Activated CD4-positive, alpha-beta T cell treated with anti-CD3 and anti-CD28 coated beads for 36 hours (primary cell): ENCODE measurements around the gene AP1G1. TPM values are rescaled to one million over a fixed set of nuclear protein-coding genes. Genes with fewer than 3 reads are reported as not detected.
"Not testable (repeated sequence)": the region's sequence is repeated elsewhere in the genome, so short reads cannot be mapped to it uniquely, and the experiment has no call there.

Experiments
- ATAC-seq: fragments of 200-7000 bp; cut with Tn5 transposase; one replicate; pipeline ENCODE4 v1.10.0; 2021; ENCODE audit warnings: mild to moderate bottlenecking, moderate library complexity
- CTCF ChIA-PET: fragments of 350-600 bp; sonication (Branson Sonifier 250); formaldehyde crosslinking; loops from one replicate; lab custom pipeline; 2021; ENCODE audit warnings: antibody characterized with exemption; lab: Charles Lee
- POLR2A ChIA-PET: fragments of 350-600 bp; sonication (Branson Sonifier 250); formaldehyde crosslinking; loops from one replicate; lab custom pipeline; 2021; ENCODE audit warnings: antibody characterized with exemption, inconsistent platforms; lab: Charles Lee
- DNase-seq: peaks from one replicate; pipeline ENCODE4 v3.0.0-alpha.2; 2020
- H3K27ac Mint-ChIP-seq: one replicate; pipeline ENCODE4 v1.8.0; 2021; ENCODE audit warnings: mixed read lengths
- H3K27me3 Mint-ChIP-seq: one replicate; pipeline ENCODE4 v1.8.0; 2021; ENCODE audit warnings: mixed read lengths
- H3K36me3 Mint-ChIP-seq: one replicate; pipeline ENCODE4 v1.8.0; 2021; ENCODE audit warnings: low read depth, mixed read lengths
- H3K4me1 Mint-ChIP-seq: one replicate; pipeline ENCODE4 v1.8.0; 2021; ENCODE audit warnings: mixed read lengths
- H3K4me3 Mint-ChIP-seq: one replicate; pipeline ENCODE4 v1.8.0; 2021; ENCODE audit warnings: mild to moderate bottlenecking, moderate library complexity, mixed read lengths
- H3K9me3 Mint-ChIP-seq: one replicate; pipeline ENCODE4 v1.8.0; 2021; ENCODE audit warnings: low read depth, mixed read lengths
- intact Hi-C, 2 experiments: fragments of 100-400 bp; cut with DNase I in 1 of 2; cut with micrococcal nuclease in 1 of 2; formaldehyde crosslinking; loops; one replicate each; pipeline versions ENCODE4 v1.14.2 to v1.15.1; 2022 to 2024; cut with DNase I, micrococcal nuclease
- total RNA-seq, 2 experiments: library from RNA; stranded (reverse); gene quantifications; one replicate each; pipeline ENCODE4 v1.2.3, GENCODE V29; 2021

AP1G1 gene
- total RNA-seq, 2 experiments from 2014 or later, result 65.5 to 68.8 TPM

GRCh38 chr16:71708696-71709095, 99.9 kb downstream of the AP1G1 start:
- DNase-seq (no peak), ATAC-seq (no peak)
- Mint-ChIP-seq H3K36me3 (no peaks in the 10 kb centered on the region), H3K27ac (no peak overlapping the region), H3K27me3 (no peaks in the 10 kb centered on the region), H3K4me1 (peaks cover 6% of the 10 kb centered on the region), H3K9me3 (no peaks in the 10 kb centered on the region), H3K4me3 (no peak overlapping the region)
- ChIA-PET CTCF (interaction anchor here (1.2 kb wide), 1 partner anchor 9 kb away, joined by 3 read pairs; no protein-coding TSS in a partner anchor), POLR2A (interaction anchor here (0.6 kb wide), 1 partner anchor 33 kb away, joined by 4 read pairs; no protein-coding TSS in a partner anchor)
- intact Hi-C loops, result no loop called here

GRCh38 chr16:71707199-71707598, 101.4 kb downstream of the AP1G1 start:
- no peak for DNase-seq
- Mint-ChIP-seq H3K9me3 (no peaks in the 10 kb centered on the region), H3K4me1 (peaks cover 6% of the 10 kb centered on the region), H3K36me3 (peaks cover 2% of the 10 kb centered on the region), H3K27me3 (no peaks in the 10 kb centered on the region), H3K27ac (no peak overlapping the region), H3K4me3 (no peak overlapping the region)
- POLR2A ChIA-PET, result no interaction called here
- no peak for ATAC-seq
- intact Hi-C loops, result no loop called here
- CTCF ChIA-PET, result interaction anchor here (1.2 kb wide), 1 partner anchor 96 kb away, joined by 5 read pairs; no protein-coding TSS in a partner anchor

GRCh38 chr16:71706046-71706445, 102.6 kb downstream of the AP1G1 start:
- intact Hi-C loops, result no loop called here
- no peaks in the 10 kb centered on the region for H3K27me3 Mint-ChIP-seq
- H3K4me3 Mint-ChIP-seq, result no peak overlapping the region
- no peaks in the 10 kb centered on the region for H3K4me1 Mint-ChIP-seq
- no peak overlapping the region for H3K27ac Mint-ChIP-seq
- CTCF ChIA-PET, result no interaction called here
- no peak for DNase-seq
- no peaks in the 10 kb centered on the region for H3K9me3 Mint-ChIP-seq
- peaks cover 2% of the 10 kb centered on the region for H3K36me3 Mint-ChIP-seq
- ATAC-seq, result no peak
- POLR2A ChIA-PET, result no interaction called here

- intact Hi-C loops, result no loop called here
Observed at GRCh38 chr16:71703333-71703732, 105.3 kb downstream of the AP1G1 start.

GRCh38 chr16:71700831-71701230, 107.8 kb downstream of the AP1G1 start:
- H3K9me3 Mint-ChIP-seq, result no peaks in the 10 kb centered on the region
- no peaks in the 10 kb centered on the region for H3K27me3 Mint-ChIP-seq
- CTCF ChIA-PET, result no interaction called here
- ATAC-seq, result no peak
- H3K4me3 Mint-ChIP-seq, result no peak overlapping the region
- no peak overlapping the region for H3K27ac Mint-ChIP-seq
- DNase-seq, result no peak
- POLR2A ChIA-PET, result no interaction called here
- peaks cover 3% of the 10 kb centered on the region for H3K4me1 Mint-ChIP-seq
- intact Hi-C loops, result no loop called here
- peaks cover 10% of the 10 kb centered on the region for H3K36me3 Mint-ChIP-seq

More at GRCh38 chr16:71703333-71703732, 105.3 kb downstream of the AP1G1 start:
- Mint-ChIP-seq H3K9me3 (no peaks in the 10 kb centered on the region), H3K36me3 (peaks cover 10% of the 10 kb centered on the region), H3K27ac (no peak overlapping the region), H3K4me3 (no peak overlapping the region), H3K27me3 (no peaks in the 10 kb centered on the region), H3K4me1 (no peaks in the 10 kb centered on the region)
- ChIA-PET POLR2A (no interaction called here), CTCF (no interaction called here)
- DNase-seq (no peak), ATAC-seq (no peak)

- POLR2A ChIA-PET, result no interaction called here
- CTCF ChIA-PET, result interaction anchor here (0.9 kb wide), 2 partner anchors 87 to 159 kb away, joined by 3 read pairs; no protein-coding TSS in a partner anchor
- intact Hi-C loops, result no loop called here
- no peak for ATAC-seq
- peaks cover 10% of the 10 kb centered on the region for H3K36me3 Mint-ChIP-seq
- H3K27ac Mint-ChIP-seq, result no peak overlapping the region
- H3K27me3 Mint-ChIP-seq, result no peaks in the 10 kb centered on the region
- no peak for DNase-seq
- H3K4me3 Mint-ChIP-seq, result no peak overlapping the region
- peaks cover 3% of the 10 kb centered on the region for H3K4me1 Mint-ChIP-seq
- no peaks in the 10 kb centered on the region for H3K9me3 Mint-ChIP-seq
Observed at GRCh38 chr16:71698491-71698890, 110.1 kb downstream of the AP1G1 start.

- POLR2A ChIA-PET, result no interaction called here
- CTCF ChIA-PET, result no interaction called here
- ATAC-seq, result no peak
- H3K4me3 Mint-ChIP-seq, result no peak overlapping the region
- peaks cover 3% of the 10 kb centered on the region for H3K4me1 Mint-ChIP-seq
- no peak overlapping the region for H3K27ac Mint-ChIP-seq
- peaks cover 1% of the 10 kb centered on the region for H3K36me3 Mint-ChIP-seq
- intact Hi-C loops, result no loop called here
- H3K27me3 Mint-ChIP-seq, result no peaks in the 10 kb centered on the region
- H3K9me3 Mint-ChIP-seq, result no peaks in the 10 kb centered on the region
- no peak for DNase-seq
Observed at GRCh38 chr16:71693164-71693563, 115.5 kb downstream of the AP1G1 start.

GRCh38 chr16:71689901-71690300, 118.7 kb downstream of the AP1G1 start:
- Mint-ChIP-seq H3K4me3 (no peak overlapping the region), H3K27me3 (no peaks in the 10 kb centered on the region), H3K9me3 (no peaks in the 10 kb centered on the region), H3K36me3 (peaks cover 8% of the 10 kb centered on the region), H3K27ac (no peak overlapping the region), H3K4me1 (no peaks in the 10 kb centered on the region)
- POLR2A ChIA-PET, result no interaction called here
- DNase-seq (no peak), ATAC-seq (no peak)
- CTCF ChIA-PET, result no interaction called here
- intact Hi-C loops, result no loop called here

GRCh38 chr16:71687861-71688260, 120.8 kb downstream of the AP1G1 start:
- DNase-seq, result no peak
- CTCF ChIA-PET, result interaction anchor here (0.9 kb wide), 1 partner anchor 18 kb away, joined by 3 read pairs; no protein-coding TSS in a partner anchor

GRCh38 chr16:71684280-71684679, 124.4 kb downstream of the AP1G1 start:
- POLR2A ChIA-PET, DNase-seq, ATAC-seq, H3K4me3 Mint-ChIP-seq, H3K9me3 Mint-ChIP-seq, H3K27me3 Mint-ChIP-seq, intact Hi-C loops, CTCF ChIA-PET, H3K27ac Mint-ChIP-seq, H3K4me1 Mint-ChIP-seq: not testable (repeated sequence)
- peaks cover 25% of the 10 kb centered on the region for H3K36me3 Mint-ChIP-seq

More at GRCh38 chr16:71687861-71688260, 120.8 kb downstream of the AP1G1 start:
- no peak overlapping the region for H3K27ac Mint-ChIP-seq
- H3K4me3 Mint-ChIP-seq, result no peak overlapping the region
- H3K4me1 Mint-ChIP-seq, result no peaks in the 10 kb centered on the region
- H3K27me3 Mint-ChIP-seq, result no peaks in the 10 kb centered on the region
- peaks cover 21% of the 10 kb centered on the region for H3K36me3 Mint-ChIP-seq
- intact Hi-C loops, result no loop called here
- no peak for ATAC-seq
- POLR2A ChIA-PET, result no interaction called here
- no peaks in the 10 kb centered on the region for H3K9me3 Mint-ChIP-seq

GRCh38 chr16:71681360-71681759, 127.3 kb downstream of the AP1G1 start:
- CTCF ChIA-PET, result no interaction called here
- ATAC-seq, result no peak

More at GRCh38 chr16:71681360-71681759, 127.3 kb downstream of the AP1G1 start:
- Mint-ChIP-seq H3K4me3 (no peak overlapping the region), H3K27ac (no peak overlapping the region), H3K27me3 (no peaks in the 10 kb centered on the region), H3K36me3 (peaks cover 22% of the 10 kb centered on the region), H3K4me1 (peaks cover 2% of the 10 kb centered on the region), H3K9me3 (no peaks in the 10 kb centered on the region)
- POLR2A ChIA-PET, result no interaction called here
- intact Hi-C loops, result no loop called here
- DNase-seq, result no peak
